Left kidney (tissue), 2 donors: ENCODE results near the gene GJC2. TPM values are rescaled to one million over a fixed set of nuclear protein-coding genes. Genes with fewer than 3 reads are reported as not detected.
"Not testable (repeated sequence)": the region's sequence is repeated elsewhere in the genome, so short reads cannot be mapped to it uniquely, and the experiment has no call there.

Source experiments
- DNase-seq: peaks from one replicate; pipeline ENCODE4 v3.0.0-alpha.2; 2013
- polyA plus RNA-seq: library from polyadenylated mRNA; unstranded; fragments of 120-200 nt; gene quantifications from one replicate; pipeline ENCODE4 v1.2.1, GENCODE V29; 2013; ENCODE audit not compliant: insufficient read length

GJC2 gene
- polyA plus RNA-seq, 1 donor = 0.42 TPM

DNA sequence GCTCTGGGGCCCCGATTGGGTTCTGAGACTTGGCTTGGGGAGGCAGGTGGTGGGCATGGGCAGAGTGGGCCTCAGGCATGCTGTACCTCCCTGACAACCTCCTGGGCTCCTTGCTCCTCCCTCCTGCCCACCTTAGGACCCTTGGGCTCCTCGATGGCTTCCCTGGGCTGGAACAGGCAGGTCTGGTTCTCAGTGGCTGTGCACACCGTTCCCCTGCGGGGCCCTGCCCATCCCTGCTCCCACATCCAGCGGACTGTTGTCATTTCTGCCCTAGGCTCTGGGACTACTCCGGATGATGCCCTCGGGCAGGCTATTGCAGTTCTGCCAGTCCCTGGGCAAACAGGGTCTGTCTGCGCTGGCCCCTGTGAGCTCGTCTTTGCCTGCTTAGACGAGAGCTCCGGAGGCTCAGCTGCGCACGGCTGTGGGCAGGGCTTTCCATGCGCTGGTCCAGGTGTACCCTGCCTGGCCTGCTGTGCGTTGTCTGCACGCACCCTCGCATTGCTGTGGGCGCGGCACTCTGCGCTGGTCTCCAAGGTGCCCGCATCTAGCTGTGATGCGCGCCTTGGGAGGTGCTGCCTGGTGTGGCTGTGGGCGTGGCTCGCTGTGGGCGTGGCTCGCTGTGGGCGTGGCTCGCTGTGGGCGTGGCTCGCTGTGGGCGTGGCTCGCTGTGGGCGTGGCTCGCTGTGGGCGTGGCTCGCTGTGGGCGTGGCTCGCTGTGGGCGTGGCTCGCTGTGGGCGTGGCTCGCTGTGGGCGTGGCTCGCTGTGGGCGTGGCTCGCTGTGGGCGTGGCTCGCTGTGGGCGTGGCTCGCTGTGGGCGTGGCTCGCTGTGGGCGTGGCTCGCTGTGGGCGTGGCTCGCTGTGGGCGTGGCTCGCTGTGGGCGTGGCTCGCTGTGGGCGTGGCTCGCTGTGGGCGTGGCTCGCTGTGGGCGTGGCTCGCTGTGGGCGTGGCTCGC lies 24.1 kb downstream of the GJC2 start:
- DNase-seq = not testable (repeated sequence)

DNA sequence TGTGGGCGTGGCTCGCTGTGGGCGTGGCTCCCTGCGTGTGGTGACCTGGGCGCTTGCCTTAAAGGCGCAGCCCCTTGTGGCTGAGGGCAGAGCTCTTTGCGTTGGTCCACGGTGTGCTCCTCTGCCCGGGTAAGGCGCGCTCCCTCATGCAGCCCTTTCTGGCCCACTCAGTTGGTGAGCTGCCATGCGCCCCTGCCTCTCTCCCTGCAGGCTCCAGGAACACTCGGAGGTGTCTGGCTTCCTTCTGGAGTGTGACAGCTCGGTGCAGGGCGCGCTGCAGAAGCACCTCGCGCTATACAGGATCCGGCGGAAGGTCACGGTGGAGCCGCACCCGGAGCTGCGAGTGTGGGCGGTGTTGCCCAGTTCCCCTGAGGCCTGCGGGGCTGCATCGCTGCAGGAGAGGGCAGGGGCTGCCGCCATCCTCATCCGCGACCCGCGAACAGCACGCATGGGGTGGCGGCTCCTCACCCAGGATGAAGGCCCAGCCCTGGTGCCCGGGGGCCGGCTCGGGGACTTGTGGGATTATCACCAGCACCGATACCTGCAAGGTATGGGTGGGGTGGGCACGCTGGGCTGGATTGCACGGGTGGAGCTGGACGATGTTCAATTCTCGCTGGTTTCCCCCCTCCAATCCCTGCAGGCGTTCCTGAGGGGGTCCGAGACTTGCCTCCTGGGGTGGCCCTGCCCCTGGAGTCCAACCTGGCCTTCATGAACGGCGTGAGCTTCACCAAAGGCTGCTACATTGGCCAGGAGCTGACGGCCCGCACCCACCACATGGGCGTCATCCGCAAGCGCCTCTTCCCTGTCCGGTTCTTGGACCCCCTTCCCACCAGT lies 25.0 kb downstream of the GJC2 start:
- DNase-seq = no peak

DNA sequence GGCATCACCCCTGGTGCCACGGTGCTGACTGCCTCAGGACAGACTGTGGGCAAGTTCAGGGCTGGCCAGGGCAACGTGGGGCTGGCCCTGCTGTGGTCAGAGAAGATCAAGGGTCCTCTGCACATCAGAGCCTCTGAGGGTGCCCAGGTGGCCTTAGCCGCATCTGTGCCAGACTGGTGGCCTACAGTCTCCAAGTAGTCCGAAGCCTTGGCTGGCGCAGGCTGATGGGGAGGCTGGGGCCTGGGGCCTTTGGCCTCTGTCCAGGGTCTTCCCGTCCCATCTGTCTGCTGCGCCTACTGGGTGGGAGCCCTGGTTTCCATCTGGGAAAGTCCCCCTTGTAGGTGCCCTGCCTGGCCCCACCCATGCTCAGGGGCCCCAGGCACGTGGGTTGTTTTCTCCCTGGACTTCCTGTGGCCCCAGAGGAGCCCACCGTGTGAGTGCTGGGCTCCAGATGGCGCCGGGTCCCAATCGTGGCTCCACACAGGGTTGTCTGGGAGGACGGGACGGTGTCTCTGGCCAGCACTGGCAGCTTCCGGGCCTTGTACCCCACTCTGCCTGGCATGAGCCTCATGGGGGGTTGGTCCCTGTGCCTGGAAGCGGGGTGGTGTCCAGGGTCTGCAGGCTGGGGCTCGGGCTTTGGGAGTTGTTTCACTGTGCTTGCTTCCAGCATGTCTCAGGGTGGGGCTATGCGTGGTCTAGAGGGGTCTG lies 25.7 kb downstream of the GJC2 start:
- DNase-seq = no peak

DNA sequence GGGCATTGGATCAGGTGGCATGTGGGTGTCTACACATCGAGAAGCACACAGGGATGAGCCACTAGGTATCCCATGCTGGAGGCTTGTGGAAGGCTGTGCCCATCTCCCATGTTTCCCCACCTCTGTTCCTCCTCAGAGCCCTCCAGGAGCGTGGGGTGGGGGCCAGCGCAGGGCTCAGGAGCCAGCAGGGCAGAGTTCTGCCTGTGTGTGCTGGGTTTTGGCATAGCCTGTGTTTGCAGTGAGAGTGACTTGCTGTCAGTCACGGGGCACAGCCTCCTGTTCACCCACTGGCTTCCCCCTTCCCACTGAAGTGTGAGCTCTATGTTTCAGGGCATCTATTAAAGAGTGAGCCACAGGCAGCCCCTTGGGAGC lies 26.3 kb downstream of the GJC2 start:
- no peak for DNase-seq

DNA sequence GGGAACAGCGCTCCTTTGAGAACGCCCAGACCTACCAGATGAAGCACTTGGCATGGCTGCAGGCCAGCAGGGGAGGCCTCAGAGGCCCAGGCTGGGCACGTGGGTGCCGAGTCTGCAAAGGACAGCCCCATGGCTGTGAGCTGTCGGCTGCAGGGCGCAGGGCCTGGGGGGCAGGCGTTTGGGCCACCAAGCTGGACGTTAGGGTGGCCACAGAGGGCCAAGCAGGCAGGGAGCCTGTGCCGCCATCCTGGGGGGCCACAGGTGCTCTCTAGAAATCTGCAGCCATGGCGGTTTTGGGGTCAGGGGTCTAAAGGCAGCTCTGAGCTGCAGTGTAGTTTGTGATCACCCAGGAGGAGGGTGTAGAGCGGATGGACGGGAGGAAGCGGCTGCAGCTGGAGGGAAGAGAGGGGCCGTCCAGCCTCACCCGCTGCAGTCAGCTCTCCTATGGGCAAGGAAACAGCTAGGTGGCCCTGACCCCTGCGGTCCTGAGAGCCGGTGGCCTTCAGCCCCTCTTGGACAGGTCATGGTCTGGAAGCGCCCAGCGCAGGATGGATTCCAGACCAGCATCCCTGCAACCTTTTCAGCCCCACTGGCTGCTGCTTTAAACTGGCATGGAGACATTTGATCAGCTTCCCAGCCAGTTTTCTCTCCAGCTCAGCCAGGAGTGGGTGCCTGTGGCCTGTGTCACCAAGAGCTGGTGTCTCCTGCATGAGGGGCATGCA lies 26.9 kb downstream of the GJC2 start:
- no peak for DNase-seq

DNA sequence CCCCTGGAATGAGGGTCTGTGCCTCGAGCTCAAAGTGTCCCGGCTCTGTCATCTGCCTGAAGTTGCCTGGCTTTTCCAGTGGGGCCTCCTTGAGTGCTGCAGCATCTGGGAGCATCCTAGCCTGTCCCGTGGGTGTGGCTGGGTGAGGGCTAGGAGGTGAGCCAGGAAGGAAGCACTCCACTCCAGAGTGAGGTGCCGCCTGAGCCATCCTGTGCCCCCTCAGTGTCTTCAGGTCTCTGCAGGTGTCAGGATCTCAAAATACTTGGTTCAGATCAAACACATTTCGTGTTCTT lies 27.4 kb downstream of the GJC2 start:
- DNase-seq = no peak

DNA sequence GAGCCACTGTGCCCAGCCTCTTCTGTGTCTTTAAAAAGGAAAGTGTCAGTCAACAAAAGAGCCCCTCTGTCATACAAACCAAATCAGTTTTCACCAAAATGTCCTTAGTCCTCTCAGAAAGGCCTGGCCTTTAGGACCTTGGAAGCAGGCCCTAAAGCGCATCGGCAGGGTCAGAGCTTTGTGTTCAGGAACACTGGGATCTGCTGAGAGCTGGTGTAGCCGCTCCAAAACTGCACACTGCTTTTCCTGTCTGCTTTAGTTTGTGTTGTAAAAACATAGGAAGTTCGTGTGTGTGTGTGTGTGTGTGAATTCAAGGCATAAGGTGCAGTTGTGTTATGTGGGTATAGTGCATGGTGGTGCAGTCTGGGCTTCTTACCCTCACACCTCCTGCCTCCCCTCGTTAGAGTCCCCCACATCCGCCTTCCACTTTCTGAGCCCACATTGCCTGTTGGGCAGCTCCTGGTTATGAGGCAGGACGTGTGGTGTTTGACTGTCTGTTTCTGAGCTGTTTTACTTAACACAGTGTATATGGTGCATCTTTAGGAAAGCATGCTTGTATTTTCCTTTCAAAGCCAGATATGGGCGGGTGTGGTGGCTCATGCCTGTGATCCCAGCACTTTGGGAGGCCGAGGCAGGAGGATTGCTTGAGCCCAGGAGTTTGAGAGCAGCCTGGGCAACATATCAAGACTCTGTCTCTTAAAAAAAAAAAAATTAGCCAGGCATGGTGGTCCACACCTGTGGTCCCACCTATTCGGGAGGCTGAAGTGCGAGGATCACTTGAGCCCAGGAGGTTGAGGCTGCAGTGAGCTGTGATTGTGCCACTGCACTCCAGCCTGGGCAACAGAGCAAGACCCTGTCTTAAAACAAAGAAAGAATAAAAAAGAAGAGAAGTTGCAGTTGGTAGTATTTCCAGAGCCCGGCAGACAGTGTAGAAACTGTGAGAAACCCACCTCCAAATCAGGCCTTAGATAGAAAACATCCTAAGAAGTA lies 28.3 kb downstream of the GJC2 start:
- DNase-seq = no peak

DNA sequence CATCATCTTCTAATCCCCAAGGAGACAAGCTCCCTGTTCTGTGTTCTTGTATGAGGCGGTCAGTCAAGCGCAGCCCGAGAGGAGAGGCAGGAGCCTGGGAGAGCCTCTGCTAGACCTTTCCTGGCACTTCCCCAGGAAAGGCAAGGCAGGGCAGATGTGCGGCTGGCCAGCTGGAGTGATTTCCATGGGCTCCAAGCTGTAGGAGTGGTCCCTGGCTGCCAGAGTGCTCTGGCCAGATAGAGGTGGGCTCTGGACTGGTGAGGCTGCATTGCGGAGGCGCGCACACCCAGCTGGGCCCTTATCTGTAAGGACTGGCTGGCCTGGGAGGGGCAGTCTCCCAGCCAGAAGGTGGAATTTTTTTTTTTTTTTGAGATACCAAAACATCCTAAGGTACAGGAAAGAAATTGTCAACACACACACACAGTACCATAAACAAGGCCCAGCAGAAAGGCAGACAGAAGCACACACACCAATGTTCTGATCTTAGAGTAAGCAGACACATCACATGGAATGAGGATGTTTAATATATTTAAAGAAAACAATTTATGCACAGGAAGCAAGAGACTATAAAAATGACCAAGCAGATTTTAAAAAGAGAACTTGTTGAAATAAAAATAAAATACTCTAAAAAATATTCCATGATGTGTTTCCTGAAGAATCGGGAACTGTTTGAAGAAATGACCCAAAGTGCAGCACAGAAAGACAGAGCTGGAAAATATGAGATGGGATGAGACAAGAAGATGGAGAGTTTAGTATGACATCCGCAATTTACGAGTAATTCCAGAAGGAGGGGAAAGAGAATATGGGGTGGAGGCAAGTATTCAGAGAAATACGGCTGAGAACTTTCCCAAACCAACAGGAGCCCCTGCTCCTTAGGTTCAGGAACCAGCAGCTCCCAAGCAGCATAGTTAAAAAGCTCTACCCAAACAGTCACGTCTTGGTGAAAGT lies 29.3 kb downstream of the GJC2 start:
- DNase-seq = no peak

DNA sequence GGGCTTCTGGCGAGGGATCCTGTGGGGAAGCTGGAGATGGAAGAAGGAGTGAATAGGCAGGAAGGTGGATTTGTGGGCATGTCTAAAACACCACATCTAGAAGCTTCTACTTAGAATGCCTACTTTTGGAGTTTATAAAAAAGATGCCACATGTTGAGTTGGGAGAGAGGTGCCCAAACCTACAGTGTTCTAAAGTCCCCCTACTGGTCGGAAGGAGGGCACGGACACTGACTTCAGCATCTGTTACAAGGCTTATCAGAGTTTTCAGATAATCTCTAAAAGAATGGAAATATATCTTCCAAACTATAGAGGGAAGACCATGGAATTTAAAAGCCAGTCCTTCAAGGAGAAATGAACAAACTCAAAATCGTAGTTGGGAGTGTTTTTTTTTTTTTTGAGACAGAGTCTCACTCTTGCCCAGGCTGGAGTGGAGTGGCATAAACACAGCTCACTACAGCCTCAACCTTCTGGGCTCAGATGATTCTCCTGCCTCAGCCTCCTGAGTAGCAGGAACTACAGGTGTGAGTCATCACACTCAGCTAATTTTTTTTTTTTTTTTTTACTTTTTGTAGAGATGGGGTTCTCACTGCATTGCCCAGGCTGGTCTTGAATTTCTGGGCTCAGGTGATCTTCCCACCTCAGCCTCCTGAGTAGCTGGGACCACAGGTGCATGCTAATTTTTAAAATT lies 30.7 kb downstream of the GJC2 start:
- DNase-seq = no peak

DNA sequence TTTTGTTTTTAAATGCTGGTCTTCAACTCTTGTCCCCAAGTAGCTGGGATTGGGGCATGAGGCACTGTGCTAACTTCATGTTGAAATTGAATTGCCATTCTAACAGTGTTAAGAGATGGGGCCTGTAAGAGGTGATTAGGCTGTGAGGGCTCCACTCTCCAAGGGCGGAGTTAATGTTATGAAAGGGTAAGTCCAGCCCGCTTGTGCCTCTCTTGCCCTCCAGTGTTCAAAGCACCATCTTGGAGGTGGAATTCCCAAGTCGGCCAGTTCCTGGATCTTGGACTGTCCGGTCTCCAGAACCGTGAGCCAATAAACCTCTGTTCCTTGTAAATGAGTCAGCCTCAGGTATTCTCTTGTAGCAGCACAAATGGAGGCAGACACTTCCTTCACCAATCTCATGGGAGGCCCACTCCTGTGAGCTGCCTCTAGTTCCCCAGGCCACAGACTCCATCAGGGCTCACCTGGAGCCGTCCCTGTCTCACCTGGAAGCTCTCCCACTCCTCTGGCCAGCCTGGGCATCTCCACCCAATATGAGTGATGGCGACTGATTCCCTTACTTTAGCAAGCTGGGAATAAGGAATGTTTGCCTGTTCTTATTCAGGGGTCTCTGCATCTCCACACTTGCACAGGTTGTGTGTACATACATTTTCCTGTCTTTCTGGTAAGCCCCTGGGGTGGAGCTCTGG lies 31.4 kb downstream of the GJC2 start:
- DNase-seq = no peak

DNA sequence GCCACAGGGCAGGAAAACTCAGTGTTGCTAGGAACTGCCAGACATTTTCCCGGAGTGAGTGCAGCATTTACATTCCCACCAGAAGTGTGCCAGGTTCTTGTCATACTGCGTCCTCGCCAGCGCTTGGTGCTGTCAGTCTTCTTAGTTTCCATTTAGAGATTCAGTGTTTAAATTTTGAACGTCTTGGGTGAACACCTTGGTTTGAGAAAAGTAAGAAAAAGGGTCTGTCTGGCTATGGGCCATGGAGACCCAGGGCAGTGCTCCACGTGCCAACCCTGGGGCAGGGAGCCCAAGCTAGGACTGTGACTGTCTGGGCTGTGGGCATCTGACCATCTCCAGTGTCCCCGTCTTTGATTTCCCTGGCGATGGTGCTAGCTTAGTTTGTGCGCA lies 31.9 kb downstream of the GJC2 start:
- DNase-seq = no peak

DNA sequence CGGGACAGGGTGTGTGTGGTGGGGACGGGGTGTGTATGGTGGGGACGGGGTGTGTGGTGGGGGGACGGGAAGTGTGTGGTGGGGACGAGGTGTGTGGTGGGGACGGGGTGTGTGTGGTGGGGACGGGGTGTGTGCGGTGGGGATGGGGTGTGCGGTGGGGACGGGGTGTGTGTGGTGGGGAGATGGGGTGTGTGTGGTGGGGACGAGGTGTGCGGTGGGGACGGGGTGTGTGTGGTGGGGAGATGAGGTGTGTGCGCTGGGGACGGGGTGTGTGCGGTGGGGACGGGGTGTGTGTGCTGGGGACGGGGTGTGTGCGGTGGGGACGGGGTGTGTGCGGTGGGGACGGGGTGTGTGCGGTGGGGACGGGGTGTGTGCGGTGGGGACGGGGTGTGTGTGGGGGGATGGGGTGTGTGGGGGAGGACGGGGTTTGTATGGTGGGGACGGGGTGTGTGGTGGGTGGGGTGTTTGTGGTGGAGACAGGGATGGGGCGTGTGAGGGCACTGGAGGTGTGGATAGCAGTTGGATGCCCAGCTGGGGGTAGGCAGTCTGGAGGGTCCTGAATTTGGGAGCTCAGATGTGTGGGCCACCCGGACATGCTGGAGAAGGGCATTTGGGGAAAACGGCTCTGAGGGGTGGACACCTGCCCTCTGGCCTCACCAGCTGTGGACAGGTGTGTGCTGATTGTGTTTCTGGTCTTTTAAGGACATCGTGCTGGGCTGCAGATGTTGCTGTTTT lies 32.7 kb downstream of the GJC2 start:
- DNase-seq = no peak

DNA sequence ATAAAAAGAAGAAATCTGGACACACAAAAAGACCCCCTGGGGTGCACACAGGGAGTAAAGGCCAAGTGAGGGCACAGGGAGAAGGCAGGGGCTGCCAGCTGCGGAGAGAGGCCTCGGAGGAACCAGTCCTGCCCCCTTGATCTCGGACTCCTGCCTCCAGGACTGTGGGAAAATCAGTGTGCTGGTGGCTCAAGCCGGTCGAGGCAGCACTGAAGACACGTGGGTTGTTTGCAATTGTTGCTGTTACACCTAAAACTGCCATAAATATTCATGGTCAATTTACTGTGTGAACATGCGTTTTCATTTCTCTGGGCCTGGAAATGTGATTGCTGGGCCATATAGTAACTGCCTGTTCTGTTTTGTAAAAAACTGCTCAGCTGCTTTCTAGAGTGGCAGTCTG lies 34.4 kb downstream of the GJC2 start:
- no peak for DNase-seq

DNA sequence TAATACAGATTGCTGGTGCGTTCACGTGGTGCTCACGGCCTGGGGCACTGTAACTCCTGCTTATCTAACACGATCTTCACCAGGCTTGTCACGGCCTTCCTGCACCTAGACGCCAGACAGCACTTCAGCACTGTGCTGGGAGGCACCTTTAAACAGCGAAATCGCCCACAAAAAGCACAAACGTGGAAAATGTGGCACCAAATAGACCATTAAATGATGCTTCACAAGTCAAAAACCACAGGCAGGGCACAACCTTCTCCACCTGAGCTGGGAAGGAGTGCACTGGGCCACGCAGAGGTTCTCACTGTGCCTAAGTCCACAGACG lies 35.9 kb downstream of the GJC2 start:
- DNase-seq = no peak

DNA sequence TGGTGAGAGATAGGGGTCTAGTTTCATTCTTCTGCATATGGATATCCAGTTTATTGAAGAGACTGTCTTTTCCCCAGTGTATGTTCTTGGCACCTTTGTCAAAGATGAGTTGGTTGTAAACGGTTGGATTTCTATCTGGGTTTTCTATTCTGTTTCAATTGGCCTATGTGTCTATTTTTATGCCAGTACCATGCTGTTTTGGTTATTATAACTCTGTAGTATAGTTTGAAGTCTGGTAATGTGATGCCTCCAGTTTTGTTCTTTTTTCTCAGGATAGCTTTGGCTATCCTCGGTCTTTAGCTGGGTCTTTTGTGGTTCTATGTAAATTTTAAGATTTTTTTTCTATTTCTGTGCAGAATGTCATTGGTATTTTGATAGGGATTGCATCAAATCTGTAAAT lies 38.5 kb downstream of the GJC2 start:
- DNase-seq = not testable (repeated sequence)

DNA sequence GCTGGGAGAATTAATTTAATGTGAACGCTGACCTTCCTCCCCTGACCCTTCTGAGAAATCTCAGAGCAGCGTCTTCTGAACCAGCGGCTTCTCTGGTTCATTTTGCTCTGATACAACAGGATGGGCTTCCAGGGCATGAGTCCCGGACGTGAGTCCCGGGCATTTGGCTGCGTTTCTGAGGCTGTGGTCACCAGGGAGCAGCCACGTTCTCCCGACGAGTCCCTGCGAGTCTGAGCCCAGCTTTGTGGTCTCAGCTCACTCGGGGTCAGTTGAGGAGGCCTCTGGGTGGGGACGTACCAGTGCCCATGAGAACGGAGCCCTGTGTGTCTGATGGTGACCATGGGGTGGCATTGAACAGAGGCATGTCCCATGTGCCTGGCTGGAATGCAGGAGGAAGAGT lies 40.5 kb downstream of the GJC2 start:
- no peak for DNase-seq

DNA sequence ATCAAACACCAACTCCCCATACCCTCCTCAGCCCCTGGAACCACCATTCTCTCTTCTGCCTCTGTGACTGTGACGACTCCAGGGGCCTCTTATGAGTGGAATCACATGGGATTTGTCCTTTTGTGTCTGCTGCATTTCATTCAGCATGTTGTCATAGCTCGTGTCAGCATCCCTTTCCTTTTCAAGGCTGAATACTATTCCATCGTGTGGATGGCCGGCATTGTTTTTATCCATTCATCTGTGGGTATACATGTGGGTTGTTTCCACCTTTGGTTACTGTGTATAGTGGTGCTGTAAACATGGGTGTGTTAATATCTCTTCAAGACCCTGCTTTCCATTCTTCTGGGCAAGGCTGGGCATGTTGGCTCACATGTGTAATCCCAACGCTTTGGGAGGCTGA lies 41.0 kb downstream of the GJC2 start:
- no peak for DNase-seq

DNA sequence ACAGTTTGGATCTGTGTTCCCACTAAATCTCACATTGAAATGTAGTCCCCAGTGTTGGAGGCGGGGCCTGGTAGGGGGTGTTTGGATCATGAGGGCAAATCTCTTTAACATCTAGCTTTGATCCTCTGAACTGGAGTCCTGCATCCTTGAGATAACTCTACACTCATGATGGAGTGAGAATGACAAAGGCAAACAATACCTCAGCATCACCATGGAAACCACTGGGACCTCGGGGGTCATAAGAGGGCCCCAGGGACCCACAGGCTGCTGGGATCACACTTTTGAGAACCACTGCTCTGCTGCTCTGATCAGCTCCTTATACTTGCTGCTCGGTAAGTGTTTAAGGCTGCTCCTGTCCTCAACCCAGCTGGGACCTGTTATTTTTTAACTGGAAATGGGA lies 44.7 kb downstream of the GJC2 start:
- no peak for DNase-seq
